T-helper 2 cell treated with Interferon-gamma antibody and Interleukin-4, amounts not matched to agents 5 μg/mL and 100 μg/mL, for 36 hours (primary cell): ENCODE measurements around the gene HLA-DOB.

Source experiments
- DNase-seq: peaks from one replicate; pipeline ENCODE4 v3.0.0; 2021; ENCODE audit warnings: low spot score
- H3K27ac Mint-ChIP-seq: one replicate; pipeline ENCODE4 v1.8.0; 2021; ENCODE audit warnings: mild to moderate bottlenecking, mixed read lengths
- H3K27me3 Mint-ChIP-seq: one replicate; pipeline ENCODE4 v1.8.0; 2021; ENCODE audit warnings: low read depth, mixed read lengths
- H3K36me3 Mint-ChIP-seq: one replicate; pipeline ENCODE4 v1.8.0; 2021; ENCODE audit warnings: low read depth, mixed read lengths
- H3K4me1 Mint-ChIP-seq: one replicate; pipeline ENCODE4 v1.8.0; 2021; ENCODE audit warnings: low read depth, mixed read lengths
- H3K4me3 Mint-ChIP-seq: one replicate; pipeline ENCODE4 v1.8.0; 2022; ENCODE audit warnings: mild to moderate bottlenecking, moderate library complexity, mixed read lengths
- H3K9me3 Mint-ChIP-seq: one replicate; pipeline ENCODE4 v1.8.0; 2021; ENCODE audit warnings: mixed read lengths

The HLA-DOB gene

GRCh38 chr6:32779036-32779435 is 37.8 kb downstream of the HLA-DOB start:
- Mint-ChIP-seq H3K4me3 (no peak overlapping the region), H3K4me1 (no peaks in the 10 kb centered on the region), H3K27me3 (peaks cover 56% of the 10 kb centered on the region), H3K9me3 (no peaks in the 10 kb centered on the region), H3K36me3 (no peaks in the 10 kb centered on the region), H3K27ac (no peak overlapping the region)
- no peak for DNase-seq

GRCh38 chr6:32775071-32775470 is 41.7 kb downstream of the HLA-DOB start:
- no peak overlapping the region for H3K4me3 Mint-ChIP-seq
- H3K27ac Mint-ChIP-seq: no peak overlapping the region
- H3K9me3 Mint-ChIP-seq: no peaks in the 10 kb centered on the region
- H3K36me3 Mint-ChIP-seq: no peaks in the 10 kb centered on the region
- H3K27me3 Mint-ChIP-seq: peaks cover 59% of the 10 kb centered on the region
- DNase-seq: no peak
- no peaks in the 10 kb centered on the region for H3K4me1 Mint-ChIP-seq

GRCh38 chr6:32774426-32774825 is 42.4 kb downstream of the HLA-DOB start:
- Mint-ChIP-seq H3K27me3 (peaks cover 56% of the 10 kb centered on the region), H3K27ac (no peak overlapping the region), H3K9me3 (no peaks in the 10 kb centered on the region), H3K4me3 (no peak overlapping the region), H3K4me1 (no peaks in the 10 kb centered on the region), H3K36me3 (no peaks in the 10 kb centered on the region)
- no peak for DNase-seq

- peaks cover 64% of the 10 kb centered on the region for H3K27me3 Mint-ChIP-seq
- no peaks in the 10 kb centered on the region for H3K4me1 Mint-ChIP-seq
- H3K27ac Mint-ChIP-seq: no peak overlapping the region
- DNase-seq: no peak
- no peak overlapping the region for H3K4me3 Mint-ChIP-seq
- no peaks in the 10 kb centered on the region for H3K36me3 Mint-ChIP-seq
- no peaks in the 10 kb centered on the region for H3K9me3 Mint-ChIP-seq
These were observed 44.1 kb downstream of the HLA-DOB start for GRCh38 chr6:32772656-32773055.

GRCh38 chr6:32764048-32764447 is 52.8 kb downstream of the HLA-DOB start:
- Mint-ChIP-seq H3K27ac (no peak overlapping the region), H3K4me3 (no peak overlapping the region), H3K27me3 (peaks cover 48% of the 10 kb centered on the region), H3K4me1 (no peaks in the 10 kb centered on the region), H3K9me3 (no peaks in the 10 kb centered on the region), H3K36me3 (no peaks in the 10 kb centered on the region)
- DNase-seq: no peak

GRCh38 chr6:32763421-32763820 is 53.4 kb downstream of the HLA-DOB start, which contains the start of gene HLA-DQB2:
HLA-DQB2 (minus strand) TSS chr6:32763532; CDS start chr6:32763470, 62 bp downstream.
- H3K4me3 Mint-ChIP-seq: no peak within 1 kb of the TSS
- no peak for DNase-seq
- H3K36me3 Mint-ChIP-seq: no peaks in the 10 kb centered on the region
- H3K4me1 Mint-ChIP-seq: no peaks in the 10 kb centered on the region
- no peak within 1 kb of the TSS for H3K27ac Mint-ChIP-seq
- peaks cover 43% of the 10 kb centered on the region for H3K27me3 Mint-ChIP-seq
- no peaks in the 10 kb centered on the region for H3K9me3 Mint-ChIP-seq
